Kidney (tissue), 22 donors: ENCODE measurements around the gene PAXX. TPM values are rescaled to one million over a fixed set of nuclear protein-coding genes. Genes with fewer than 3 reads are reported as not detected.

Source experiments
- DNase-seq, 5 donors: peaks; one replicate each; pipeline ENCODE4 v3.0.0-alpha.2; 2013 to 2020
- FAIRE-seq: peaks from 2 replicates; lab custom pipeline; 2012; peaks lifted over from hg19 to GRCh38; lab: Jason Lieb, UNC
- H3K27ac ChIP-seq, 2 donors: one replicate each; pipeline ENCODE4 v1.7.0; 2013; ENCODE audit warnings: low read depth in 2 of 2, low read length in 2 of 2, inconsistent platforms in 1 of 2
- H3K27me3 ChIP-seq: one replicate; pipeline ENCODE4 v1.7.1; 2013; ENCODE audit warnings: low read length, inconsistent platforms; ENCODE audit not compliant: control insufficient read depth, insufficient read depth
- H3K36me3 ChIP-seq, 3 donors: one replicate each; pipeline versions ENCODE4 v1.7.0 to v1.7.1; 2013; ENCODE audit warnings: low read length in 3 of 3, control low read depth in 1 of 3, inconsistent platforms in 1 of 3; ENCODE audit not compliant: insufficient read depth in 3 of 3, control insufficient read depth in 2 of 3
- H3K4me1 ChIP-seq, 3 donors: one replicate each; pipeline versions ENCODE4 v1.7.0 to v1.7.1; 2013; ENCODE audit warnings: low read length in 3 of 3, inconsistent platforms in 1 of 3, low read depth in 1 of 3; ENCODE audit not compliant: control insufficient read depth in 2 of 3, insufficient read depth in 2 of 3
- H3K4me3 ChIP-seq, 3 donors: one replicate each; pipeline versions ENCODE4 v1.7.0 to v1.8.1; 2013; ENCODE audit warnings: low read length in 3 of 3, control low read depth in 1 of 3, inconsistent platforms in 1 of 3
- H3K9ac ChIP-seq, 3 donors: one replicate each; pipeline versions ENCODE4 v1.7.0 to v1.7.1; 2013; ENCODE audit warnings: low read length in 3 of 3, control low read depth in 1 of 3, inconsistent platforms in 1 of 3
- H3K9me3 ChIP-seq, 3 donors: one replicate each; pipeline versions ENCODE4 v1.7.0 to v1.7.1; 2013; ENCODE audit warnings: low read length in 3 of 3, control low read depth in 1 of 3, inconsistent platforms in 1 of 3; ENCODE audit not compliant: control insufficient read depth in 2 of 3, insufficient read depth in 1 of 3
- CTCF ChIP-seq: IDR thresholded peaks from 3 replicates; pipeline ENCODE4 v1.5.1; 2012; ENCODE audit warnings: mild to moderate bottlenecking, moderate library complexity, borderline replicate concordance; ENCODE audit not compliant: insufficient read depth; ENCODE audit errors: extremely low read depth
- intact Hi-C: fragments of 100-400 bp; cut with DNase I; formaldehyde crosslinking; loops from one replicate; pipeline ENCODE4 v1.11.1; 2022
- long read RNA-seq, 10 donors: library from polyadenylated mRNA in 1 of 10; unstranded in 1 of 10; transcript quantifications; one replicate each; pipeline ENCODE4 v2.0.0 and lab custom pipeline, GENCODE V29; 2021 to 2026
- polyA plus RNA-seq: library from polyadenylated mRNA; stranded (reverse); fragments of 350-450 nt; fragmentation: Illumina TruSeq; extraction: RNeasy Lipid Tissue Mini Kit (QIAGEN cat#74804); gene quantifications from one replicate; pipeline ENCODE4 v1.2.3, GENCODE V29; 2014; ENCODE audit warnings: low read depth, low replicate concordance; ENCODE audit not compliant: insufficient read depth
- total RNA-seq: library from RNA; stranded (reverse); fragmentation: NEBNext Ultra II Directional; extraction: Animal tissue kit (Norgen Biotek cat#: 25700); gene quantifications from one replicate; pipeline ENCODE4 v1.2.1, GENCODE V29; 2021
- donor health status: control.
- donor health status: control.
- donor health status: control.
- donor health status: control.
- donor health status: control.
- donor health status: DM: yes; HTN: yes; CAD: no.
- donor health status: Normal renal cell carcinoma (clear cell type).

Gene PAXX
- total RNA-seq (54.2 TPM), polyA plus RNA-seq (80.9 TPM)
- long read RNA-seq, donor 1, transcript PAXX-208 (5 exons, 1,077 nt), result minor isoform, 6 of 24 reads
- long read RNA-seq, donor 1, transcript PAXX-201 (7 exons, 812 nt), result major isoform, 12 of 24 reads
- long read RNA-seq, donor 1, partial matches to known transcripts, result 0 of 24 reads
- long read RNA-seq, donor 1, other reads (novel, unspliced or antisense), result 5 of 24 reads
- long read RNA-seq, donor 2, transcript PAXX-201 (7 exons, 812 nt), result minor isoform, 7 of 16 reads
- long read RNA-seq, donor 2, transcript PAXX-208 (5 exons, 1,077 nt), result major isoform, 8 of 16 reads
- long read RNA-seq, donor 2, partial matches to known transcripts, result 0 of 16 reads
- long read RNA-seq, donor 2, other reads (novel, unspliced or antisense), result 0 of 16 reads
- long read RNA-seq, donor 3, transcript PAXX-201 (7 exons, 812 nt), result major isoform, 11 of 21 reads
- long read RNA-seq, donor 3, transcript PAXX-208 (5 exons, 1,077 nt), result minor isoform, 7 of 21 reads
- long read RNA-seq, donor 3, partial matches to known transcripts, result 0 of 21 reads
- long read RNA-seq, donor 3, other reads (novel, unspliced or antisense), result 0 of 21 reads
- long read RNA-seq, donor 4, transcript PAXX-201 (7 exons, 812 nt), result major isoform, 5 of 10 reads
- long read RNA-seq, donor 4, partial matches to known transcripts, result 0 of 10 reads
- long read RNA-seq, donor 4, other reads (novel, unspliced or antisense), result 0 of 10 reads
- long read RNA-seq, donor 5, partial matches to known transcripts, result 0 of 5 reads
- long read RNA-seq, donor 5, other reads (novel, unspliced or antisense), result 0 of 5 reads
- long read RNA-seq, donor 6, transcript PAXX-201 (7 exons, 812 nt), result major isoform, 12 of 19 reads
- long read RNA-seq, donor 6, partial matches to known transcripts, result 5 of 19 reads
- long read RNA-seq, donor 6, other reads (novel, unspliced or antisense), result 0 of 19 reads
- long read RNA-seq, donor 7, transcript PAXX-201 (7 exons, 812 nt), result major isoform, 18 of 55 reads
- long read RNA-seq, donor 7, transcript PAXX-208 (5 exons, 1,077 nt), result minor isoform, 7 of 55 reads
- long read RNA-seq, donor 7, partial matches to known transcripts, result 10 of 55 reads
- long read RNA-seq, donor 7, other reads (novel, unspliced or antisense), result 19 of 55 reads
- long read RNA-seq, donor 8, transcript PAXX-201 (7 exons, 812 nt), result major isoform, 12 of 24 reads
- long read RNA-seq, donor 8, partial matches to known transcripts, result 0 of 24 reads
- long read RNA-seq, donor 8, other reads (novel, unspliced or antisense), result 5 of 24 reads
- long read RNA-seq, donor 9, transcript PAXX-201 (7 exons, 812 nt), result major isoform, 9 of 13 reads
- long read RNA-seq, donor 9, partial matches to known transcripts, result 0 of 13 reads
- long read RNA-seq, donor 9, other reads (novel, unspliced or antisense), result 0 of 13 reads
- long read RNA-seq, donor 10, transcript PAXX-208 (5 exons, 1,077 nt), result minor isoform, 7 of 27 reads
- long read RNA-seq, donor 10, transcript PAXX-201 (7 exons, 812 nt), result major isoform, 9 of 27 reads
- long read RNA-seq, donor 10, partial matches to known transcripts, result 5 of 27 reads
- long read RNA-seq, donor 10, other reads (novel, unspliced or antisense), result 0 of 27 reads

- Histone ChIP-seq H3K4me1 (peaks cover 0 to 16% (median 10%) of the 10 kb centered on the region in 3 donors), H3K27ac (peak within 1 kb of the TSS; percentile 51 to 53), H3K9ac (peak within 1 kb of the TSS; percentile 18 to 73 (median 65)), H3K4me3 (peak within 1 kb of the TSS; percentile 51 to 77 (median 77)), H3K27me3 (no peaks in the 10 kb centered on the region), H3K36me3 (peaks cover 0 to 5% (median 0%) of the 10 kb centered on the region in 3 donors), H3K9me3 (no peaks in the 10 kb centered on the region)
- FAIRE-seq, result no peak
- DNase-seq, result peak; percentile 92 to 98 (median 95)
- intact Hi-C loops, result no loop called here
- TF ChIP-seq CTCF, result no peak
Measured at GRCh38 chr9:136991993-136992818, at the start of gene PAXX. TSS of gene PAXX (plus strand) at chr9:136992422. CDS start at chr9:136992444, 22 bp downstream.

DNA sequence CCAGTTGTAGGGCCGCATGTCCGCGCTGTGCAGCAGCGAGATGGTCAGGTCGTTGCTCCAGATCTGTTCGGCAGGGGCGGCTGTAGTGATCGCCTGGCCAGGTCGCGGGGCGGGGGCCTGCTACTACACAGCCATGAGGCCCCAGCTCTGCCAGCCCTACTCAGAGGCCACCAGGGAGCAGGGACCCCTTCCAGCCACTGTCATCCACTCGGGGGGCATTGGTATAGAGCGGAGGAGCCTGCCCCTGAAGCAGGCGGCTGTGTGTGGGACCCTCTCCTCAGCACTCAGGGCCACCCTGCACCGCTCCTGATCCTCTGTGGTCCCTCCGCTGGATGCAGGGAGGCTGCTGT is 49.4 kb upstream of the PAXX start:
- H3K27ac ChIP-seq, result no peak overlapping the region
- peak in 1 of 5 donors; percentile 80 for DNase-seq
- TF ChIP-seq CTCF, result no peak
- peaks cover 0 to 23% (median 7%) of the 10 kb centered on the region in 3 donors for H3K36me3 ChIP-seq
- no peak for FAIRE-seq
- no peaks in the 10 kb centered on the region for H3K9me3 ChIP-seq
- H3K4me1 ChIP-seq, result peaks cover 0 to 12% (median 2%) of the 10 kb centered on the region in 3 donors
- no peak overlapping the region for H3K9ac ChIP-seq
- no peaks in the 10 kb centered on the region for H3K27me3 ChIP-seq
- intact Hi-C loops, result loop anchor here (10.0 kb wide), 2 partner anchors 98 to 148 kb away; partner anchors contain the start of genes AJM1, CCDC183, PHPT1 and TMEM141
- H3K4me3 ChIP-seq, result no peak overlapping the region
